Measurements from ENCODE around the gene SYCE3. TPM values are rescaled to one million over a fixed set of nuclear protein-coding genes. Genes with fewer than 3 reads are reported as not detected.

SYCE3 gene
- total RNA-seq, 2 donors from 2014 or later, result not detected

GRCh38 chr22:50561401-50562358, 1.0 kb downstream of the SYCE3 start:
- H3K27ac ChIP-seq, result no peak overlapping the region
- H3K4me1 ChIP-seq, result peaks cover 0 to 10% of the 10 kb centered on the region in 2 donors
- TF ChIP-seq CTCF (IDR thresholded peaks at IDR 0.05), result no peak
- no peaks in the 10 kb centered on the region for H3K36me3 ChIP-seq
- DNase-seq (ENCODE audit: low spot score), result no peak
- no peaks in the 10 kb centered on the region for H3K27me3 ChIP-seq
- no peaks in the 10 kb centered on the region for H3K9me3 ChIP-seq
- H3K4me3 ChIP-seq, result no peak overlapping the region

DNA sequence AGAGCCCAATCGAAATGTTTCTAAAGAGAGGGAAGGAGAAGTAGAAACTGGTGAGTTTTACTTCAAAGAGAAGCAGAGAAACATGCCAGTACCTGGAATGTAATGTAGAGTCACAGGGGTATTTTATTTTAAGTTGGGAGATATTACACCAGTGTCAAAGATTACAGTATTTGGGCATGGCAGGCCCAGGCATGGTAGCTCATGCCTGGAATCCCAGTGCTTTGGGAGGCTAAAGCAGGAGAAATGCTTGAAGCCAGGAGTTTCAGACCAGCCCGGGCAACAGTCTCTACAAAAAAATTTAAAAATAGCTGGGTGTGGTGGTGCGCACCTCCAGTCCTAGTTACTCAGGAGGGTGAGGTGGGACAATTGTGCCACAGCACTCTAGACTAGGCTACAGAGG, 2.7 kb downstream of the SYCE3 start:
- no peak for DNase-seq (ENCODE audit: low spot score)
- Histone ChIP-seq H3K4me1 (peaks cover 0 to 10% of the 10 kb centered on the region in 2 donors), H3K9me3 (no peaks in the 10 kb centered on the region), H3K27me3 (no peaks in the 10 kb centered on the region), H3K36me3 (no peaks in the 10 kb centered on the region), H3K4me3 (no peak overlapping the region), H3K27ac (no peak overlapping the region)
- TF ChIP-seq CTCF (IDR thresholded peaks at IDR 0.05), result no peak

DNA sequence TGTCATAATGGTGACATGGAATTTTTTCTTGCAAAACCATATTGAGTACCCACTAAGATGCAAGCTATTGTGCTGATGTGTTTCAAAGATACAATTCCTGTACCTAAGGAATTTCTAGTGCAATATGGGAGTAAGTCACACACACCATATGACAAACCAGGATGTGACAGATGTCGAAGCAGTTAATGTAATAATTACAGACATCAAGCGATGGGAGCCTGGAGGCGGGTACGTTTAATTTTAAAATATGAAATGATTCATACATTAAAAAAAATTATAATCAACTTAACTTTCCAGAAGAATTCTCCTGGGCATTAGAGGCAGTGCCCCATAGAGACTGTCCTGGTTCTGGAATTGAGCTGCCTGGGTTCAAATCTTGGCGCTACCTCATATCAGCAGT, 6.0 kb downstream of the SYCE3 start:
- no peak for DNase-seq (ENCODE audit: low spot score)
- Histone ChIP-seq H3K27ac (no peak overlapping the region), H3K36me3 (no peaks in the 10 kb centered on the region), H3K4me3 (no peak overlapping the region), H3K9me3 (no peaks in the 10 kb centered on the region), H3K27me3 (no peaks in the 10 kb centered on the region), H3K4me1 (no peaks in the 10 kb centered on the region)
- TF ChIP-seq CTCF (IDR thresholded peaks at IDR 0.05), result no peak

GRCh38 chr22:50553310-50553709, 9.4 kb downstream of the SYCE3 start:
- Histone ChIP-seq H3K4me1 (peaks cover 0 to 8% of the 10 kb centered on the region in 2 donors), H3K27ac (no peak overlapping the region), H3K27me3 (peaks cover 7 to 9% of the 10 kb centered on the region in 2 donors), H3K36me3 (no peaks in the 10 kb centered on the region), H3K9me3 (no peaks in the 10 kb centered on the region), H3K4me3 (no peak overlapping the region)
- DNase-seq (ENCODE audit: low spot score), result no peak
- no peak for TF ChIP-seq CTCF (IDR thresholded peaks at IDR 0.05)

- H3K36me3 ChIP-seq, result no peaks in the 10 kb centered on the region
- no peak for TF ChIP-seq CTCF (IDR thresholded peaks at IDR 0.05)
- no peak overlapping the region for H3K4me3 ChIP-seq
- H3K27ac ChIP-seq, result no peak overlapping the region
- H3K27me3 ChIP-seq, result peaks cover 8 to 19% of the 10 kb centered on the region in 2 donors
- DNase-seq (ENCODE audit: low spot score), result no peak
- H3K4me1 ChIP-seq, result peaks cover 0 to 12% of the 10 kb centered on the region in 2 donors
- no peaks in the 10 kb centered on the region for H3K9me3 ChIP-seq
Measured at GRCh38 chr22:50551160-50551752, 11.5 kb downstream of the SYCE3 start.

Data from right atrium auricular region (tissue), 2 donors.